Activated CD8-positive, alpha-beta memory T cell treated with anti-CD3 and anti-CD28 coated beads for 24 hours (primary cell): ENCODE results near the gene MGMT.

ENCODE experiments used
- DNase-seq: peaks from one replicate; pipeline ENCODE4 v3.0.0-alpha.2; 2020

MGMT gene

DNA sequence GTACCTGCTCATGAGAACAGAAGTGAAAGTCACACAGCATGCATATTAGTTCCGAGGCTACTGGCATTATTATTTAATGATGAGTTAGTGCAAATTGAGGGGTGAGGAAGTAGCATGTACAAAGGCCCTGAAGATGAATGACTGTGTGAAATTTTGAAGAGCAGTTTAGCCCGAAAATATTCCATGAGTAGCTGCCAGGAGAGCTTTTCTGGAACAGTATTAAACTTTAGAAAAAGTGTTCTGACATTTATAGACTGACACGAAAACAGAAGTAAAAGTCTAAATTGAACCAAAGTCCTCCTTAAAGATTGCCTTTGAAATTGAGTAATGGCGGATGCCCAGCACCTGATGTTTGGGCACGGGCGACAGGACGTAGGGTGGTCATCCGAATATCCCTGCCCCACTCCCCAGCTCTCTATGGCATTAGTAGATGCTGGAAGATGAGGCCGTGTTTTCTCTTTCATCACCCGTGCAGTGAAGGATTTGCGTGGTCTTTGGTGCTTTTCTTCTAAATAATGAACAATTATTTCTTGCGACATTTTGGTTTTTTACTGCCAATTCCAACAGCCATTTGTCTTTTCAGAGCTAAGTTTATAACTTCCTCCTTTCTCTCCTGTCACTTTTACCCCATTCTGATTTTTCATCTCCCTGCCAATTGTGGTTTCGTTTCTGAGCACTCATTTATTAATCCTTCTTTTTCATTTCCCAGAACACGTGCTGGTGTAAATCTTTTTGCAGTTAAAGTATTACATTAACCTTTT is 192.6 kb downstream of the MGMT start:
- DNase-seq: no peak

GRCh38 chr10:129660569-129660968 is 193.5 kb downstream of the MGMT start:
- DNase-seq: no peak

GRCh38 chr10:129662426-129662825 is 195.4 kb downstream of the MGMT start:
- no peak for DNase-seq

DNA sequence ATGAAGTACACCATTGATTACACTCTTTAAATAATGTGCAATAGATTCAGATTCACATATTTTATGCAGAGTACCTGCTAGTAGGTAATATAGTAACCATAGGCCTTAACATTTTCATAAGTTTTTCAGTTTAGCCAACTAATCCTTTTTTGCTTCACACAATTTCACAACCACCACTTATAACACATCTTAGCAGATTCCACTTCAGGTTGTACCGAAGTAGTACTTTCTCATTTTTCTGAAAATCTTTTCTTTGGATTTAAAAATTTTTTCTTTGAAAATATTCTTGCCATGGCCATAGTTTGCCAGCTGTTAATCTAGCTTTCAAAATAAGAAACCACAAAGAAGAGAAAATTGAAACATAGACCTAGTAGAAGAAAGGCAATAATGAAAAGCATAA is 203.1 kb downstream of the MGMT start:
- no peak for DNase-seq

- DNase-seq: no peak
These were observed 206.3 kb downstream of the MGMT start for GRCh38 chr10:129673292-129673691.

- no peak for DNase-seq
These were observed 208.2 kb downstream of the MGMT start for GRCh38 chr10:129675027-129675769.

GRCh38 chr10:129676014-129676413 is 209.0 kb downstream of the MGMT start:
- no peak for DNase-seq

DNA sequence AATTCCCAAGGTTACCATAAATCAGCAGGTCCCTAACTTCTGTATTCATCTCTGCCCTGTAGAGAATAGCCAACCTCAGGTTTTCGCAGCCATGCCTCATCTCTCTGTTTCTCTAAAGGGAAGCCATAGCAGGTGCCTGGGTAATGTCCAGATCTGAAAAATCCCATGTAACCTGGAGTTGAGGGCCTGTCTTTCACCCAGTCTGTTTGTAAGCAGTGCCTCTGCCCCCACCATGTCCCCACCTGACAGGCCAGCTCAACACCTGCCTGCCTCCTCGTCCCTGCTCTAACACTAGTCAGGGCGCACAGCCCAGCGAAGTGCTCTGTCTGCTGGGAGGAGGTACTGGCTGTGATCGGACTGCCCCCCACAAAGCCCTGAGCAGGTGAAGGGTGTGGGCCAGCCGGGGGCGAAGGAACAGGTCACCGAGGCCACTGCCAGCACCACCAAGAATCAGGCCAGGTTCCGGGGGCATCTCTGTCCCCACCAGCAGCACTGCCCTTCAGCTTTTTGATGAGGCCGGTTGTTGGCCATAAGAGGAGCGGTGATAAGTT is 210.4 kb downstream of the MGMT start:
- DNase-seq: no peak

DNA sequence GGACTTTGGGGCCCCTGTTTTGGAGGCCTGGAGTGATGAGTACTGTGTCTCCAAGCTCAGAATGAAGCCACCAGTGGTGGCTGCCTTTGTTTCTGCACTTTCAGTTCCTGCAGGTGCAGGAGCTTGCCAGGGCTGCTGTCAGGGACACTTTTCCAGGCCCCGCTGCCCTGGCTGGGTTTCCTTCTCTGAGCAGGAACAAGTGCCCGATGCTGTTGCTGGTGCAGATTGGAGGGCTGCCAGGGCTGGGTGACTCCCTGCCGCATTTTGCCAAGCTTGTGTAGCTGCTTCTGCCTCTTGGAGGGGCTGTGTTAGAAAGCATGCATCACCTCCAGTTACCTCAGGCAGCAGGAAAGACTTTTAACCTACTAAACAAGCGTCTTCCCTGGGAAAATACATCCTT is 211.1 kb downstream of the MGMT start:
- no peak for DNase-seq

GRCh38 chr10:129679207-129679606 is 212.2 kb downstream of the MGMT start:
- no peak for DNase-seq

GRCh38 chr10:129680661-129681344 is 213.8 kb downstream of the MGMT start:
- DNase-seq: no peak

DNA sequence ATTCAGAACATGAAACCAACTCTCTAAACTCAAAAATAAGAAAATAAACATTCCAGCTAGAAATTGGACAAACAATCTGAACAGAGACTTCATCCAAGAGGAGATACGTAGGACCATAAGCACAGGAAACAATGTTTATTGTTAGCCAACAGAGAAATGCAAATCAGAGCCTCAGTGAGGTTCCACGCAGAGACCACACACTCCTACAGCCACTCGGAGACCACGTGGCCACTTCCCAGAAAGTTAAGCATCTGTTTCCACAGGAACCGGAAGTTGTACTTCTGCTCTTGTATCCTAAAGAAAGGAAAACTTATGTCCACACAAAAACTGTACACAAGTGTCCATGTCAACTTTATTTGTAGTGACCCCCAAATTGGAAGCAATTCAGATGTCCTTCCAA is 214.8 kb downstream of the MGMT start:
- DNase-seq: no peak

DNA sequence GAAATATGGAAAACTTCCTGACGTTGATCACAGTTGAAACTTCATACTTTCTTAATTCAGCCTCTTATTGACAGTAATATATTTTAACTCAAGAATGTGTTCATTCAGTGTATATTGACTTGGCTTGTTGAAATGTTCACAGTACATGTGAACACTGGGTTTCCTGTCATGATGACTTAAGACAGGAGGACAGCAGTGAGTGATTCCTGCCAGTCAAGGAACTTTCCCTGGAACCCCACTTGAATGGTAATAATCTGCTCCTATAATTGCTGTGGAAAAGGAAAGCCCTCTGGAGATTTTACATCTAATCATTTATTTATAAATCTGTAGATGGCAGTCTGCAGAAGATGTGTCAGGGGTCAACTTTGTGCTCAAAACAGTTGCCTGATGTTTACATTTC is 216.5 kb downstream of the MGMT start:
- DNase-seq: no peak

GRCh38 chr10:129683920-129684319 is 216.9 kb downstream of the MGMT start:
- DNase-seq: no peak

GRCh38 chr10:129685271-129685670 is 218.2 kb downstream of the MGMT start:
- DNase-seq: no peak

DNA sequence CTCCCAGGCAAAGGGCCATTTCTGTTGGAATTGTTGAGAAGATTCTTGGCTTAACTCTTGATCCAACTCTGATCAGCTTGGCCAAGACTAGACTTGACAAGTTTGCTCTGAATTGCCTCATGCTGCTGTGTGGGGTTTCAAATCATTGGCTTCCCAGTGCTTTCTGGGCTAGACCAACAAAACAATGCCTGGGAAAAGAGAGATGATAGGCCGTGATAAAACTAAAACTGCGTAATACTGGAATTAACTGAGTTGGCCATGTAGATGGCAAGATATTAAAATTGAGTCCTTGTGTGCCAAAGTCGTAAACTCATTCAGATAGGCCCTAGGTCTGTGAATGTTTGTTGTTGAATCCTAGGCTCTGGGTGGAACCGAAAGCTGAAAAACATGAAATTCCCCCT is 222.6 kb downstream of the MGMT start:
- DNase-seq: no peak

DNA sequence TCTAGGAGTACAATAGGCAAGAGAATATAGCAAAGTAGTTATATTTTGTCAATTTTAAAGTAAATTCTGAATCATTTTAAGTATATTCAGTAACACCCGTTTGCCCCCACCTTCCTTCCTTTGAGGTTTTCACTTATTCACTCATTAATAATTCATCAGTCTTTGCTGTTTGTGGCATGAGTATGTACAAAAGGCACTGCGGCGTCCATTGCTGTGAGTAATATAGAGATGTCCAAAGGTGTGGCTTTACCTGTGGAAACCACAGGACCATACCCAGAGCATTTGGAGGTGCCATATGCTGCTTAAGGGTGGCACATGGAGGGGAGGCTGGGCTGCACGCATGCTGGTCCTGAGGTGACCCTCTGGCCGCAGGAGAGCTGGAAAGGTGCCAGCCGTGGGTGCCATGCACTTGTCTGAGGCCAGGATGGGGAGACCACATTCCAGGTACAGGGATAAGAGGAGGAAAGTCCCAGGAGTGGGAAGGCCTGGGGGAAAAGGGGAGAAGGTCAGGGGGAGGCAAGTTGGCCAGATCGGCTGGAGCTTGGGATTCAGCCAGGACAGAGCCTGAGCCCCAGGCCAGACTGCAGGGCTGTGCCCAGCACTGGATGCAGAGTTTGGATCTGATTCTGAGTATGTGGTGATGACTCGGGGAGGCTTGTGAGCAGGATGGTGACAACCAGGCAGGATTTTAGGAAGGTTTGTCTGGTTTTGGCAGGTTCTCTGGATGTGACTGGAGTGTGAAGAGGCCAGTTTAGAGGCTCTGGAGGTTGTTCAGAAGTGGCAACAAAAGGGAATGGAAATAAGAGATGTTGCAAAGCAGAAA is 223.4 kb downstream of the MGMT start:
- no peak for DNase-seq

DNA sequence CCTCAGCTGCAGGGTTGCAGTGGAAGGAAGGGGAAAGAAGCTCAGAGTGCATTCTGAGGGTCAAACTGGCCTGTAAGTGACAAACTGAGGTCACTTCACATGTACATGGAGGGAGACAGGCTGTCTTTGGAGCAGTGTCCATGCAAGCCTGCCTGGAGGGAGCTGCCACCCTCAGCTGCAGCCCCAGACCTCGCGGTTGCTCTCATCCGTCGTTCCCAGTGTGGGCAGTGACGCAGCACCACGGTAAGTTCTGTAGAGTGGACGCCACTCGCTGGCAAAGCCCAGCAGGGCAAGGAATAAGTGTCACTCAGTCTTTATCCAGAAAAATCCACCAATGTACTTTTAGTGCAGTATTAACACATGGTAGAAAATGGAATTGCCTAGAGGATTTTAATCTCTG is 225.7 kb downstream of the MGMT start:
- DNase-seq: no peak

GRCh38 chr10:129693382-129693781 is 226.3 kb downstream of the MGMT start:
- no peak for DNase-seq

DNA sequence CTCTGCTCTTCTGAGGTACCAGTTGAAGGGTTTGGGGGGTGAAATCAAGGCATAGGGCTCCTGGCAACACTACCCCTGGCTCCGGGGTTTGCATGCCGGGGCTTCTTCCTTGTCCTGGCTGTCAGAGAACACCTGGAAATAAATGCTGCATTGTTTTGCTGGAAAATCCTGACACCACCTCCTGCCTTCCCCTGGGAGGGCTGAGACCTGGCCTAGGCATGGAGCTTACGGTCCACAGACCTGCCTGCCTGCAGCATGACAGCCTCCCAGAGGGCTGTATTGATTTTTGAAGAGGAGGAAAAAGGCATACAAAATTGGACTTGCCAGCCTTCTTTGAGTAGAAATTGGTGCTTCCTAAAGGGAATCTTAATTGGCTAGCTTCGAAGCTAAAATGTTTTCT is 227.1 kb downstream of the MGMT start:
- no peak for DNase-seq

DNA sequence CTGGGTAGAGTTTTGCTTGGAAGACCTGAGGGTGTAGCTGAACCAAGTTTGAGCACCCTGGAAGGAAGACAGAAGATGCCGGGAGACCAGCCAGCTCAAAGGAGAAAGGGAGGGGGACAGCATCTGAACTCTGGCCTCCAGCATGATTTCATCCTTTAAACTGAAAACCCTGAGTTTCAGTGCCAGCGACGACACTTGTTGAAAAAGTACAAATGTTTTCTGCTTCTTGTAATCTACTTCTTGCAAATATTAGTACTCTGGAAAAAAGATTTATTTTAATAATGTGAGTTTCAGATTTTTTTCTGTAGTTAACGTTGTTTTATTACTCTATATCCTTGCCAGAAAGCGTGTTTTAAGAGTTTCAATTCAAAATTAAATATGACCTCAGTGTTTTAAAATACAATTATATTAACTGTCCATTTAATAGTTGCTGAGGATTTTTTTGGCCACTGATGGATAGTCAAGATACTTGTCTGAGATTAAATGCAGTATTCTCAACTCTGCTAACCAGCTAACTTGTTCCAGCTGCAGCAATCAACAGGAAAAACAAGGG is 227.7 kb downstream of the MGMT start:
- DNase-seq: no peak

GRCh38 chr10:129695671-129696070 is 228.6 kb downstream of the MGMT start:
- no peak for DNase-seq
